Gastroesophageal sphincter (tissue), 3 donors: ENCODE data around the gene PAM16.

ENCODE experiments used
- CTCF ChIP-seq, 4 experiments: fragments of 200-600 bp in 2 of 4; fragments of 450-650 bp in 2 of 4; sonication (generic) in 1 of 4; IDR thresholded peaks; one replicate each; pipeline ENCODE4 v1.5.1; 2017 to 2019; ENCODE audit warnings: antibody characterized with exemption in 4 of 4, mild to moderate bottlenecking in 2 of 4, moderate library complexity in 2 of 4
- EP300 ChIP-seq: sonication (generic); formaldehyde crosslinking; IDR thresholded peaks from one replicate; pipeline ENCODE4 v1.6.1; 2017; ENCODE audit warnings: antibody characterized with exemption, mild to moderate bottlenecking
- POLR2A ChIP-seq, 2 donors: fragments of 450-650 bp; IDR thresholded peaks; one replicate each; pipeline ENCODE4 v1.6.1; 2017; ENCODE audit warnings: antibody characterized with exemption in 2 of 2, mild to moderate bottlenecking in 2 of 2, moderate library complexity in 1 of 2
- POLR2AphosphoS5 ChIP-seq: sonication (generic); formaldehyde crosslinking; IDR thresholded peaks from one replicate; pipeline ENCODE4 v1.6.1; 2017; ENCODE audit warnings: antibody characterized with exemption

GRCh38 chr16:4353675-4354074 lies 2.6 kb upstream of the PAM16 start:
- TF ChIP-seq CTCF (IDR thresholded peaks at IDR 0.05) (no peak), EP300 (no peak), POLR2A (IDR thresholded peaks at IDR 0.05) (no peak), POLR2AphosphoS5 (no peak)
